Body of pancreas (tissue), 4 donors: ENCODE data around the gene AKR1C8. TPM values are rescaled to one million over a fixed set of nuclear protein-coding genes. Genes with fewer than 3 reads are reported as not detected.
A peak's percentile ranks its signal among the peaks of the same experiment; 100 is the strongest.

Experiments used
- ATAC-seq: fragments of 150-250 bp; one replicate; pipeline ENCODE4 v1.9.1; 2016
- DNase-seq, 4 donors: peaks; one replicate each; pipeline ENCODE4 v3.0.0-alpha.2; 2019
- H3K27ac ChIP-seq, 4 donors: fragments of 200-600 bp; sonication (generic); 1 replicate in 3 of 4; 2 replicates in 1 of 4; pipeline versions ENCODE4 v1.5.1 to v1.6.1; 2016 to 2019; ENCODE audit warnings: mild to moderate bottlenecking in 1 of 4, mixed read lengths in 1 of 4, moderate library complexity in 1 of 4
- H3K27me3 ChIP-seq, 2 donors: fragments of 200-600 bp; sonication (generic); one replicate each; pipeline ENCODE4 v1.6.0; 2016; ENCODE audit warnings: mild to moderate bottlenecking in 1 of 2
- H3K36me3 ChIP-seq, 2 donors: fragments of 200-600 bp; sonication (generic); replicated peaks in 1 of 2; 2 replicates each; pipeline ENCODE4 v1.5.1; 2016; ENCODE audit warnings: low read depth in 2 of 2; ENCODE audit not compliant: insufficient read depth in 1 of 2
- H3K4me1 ChIP-seq: fragments of 200-600 bp; sonication (generic); one replicate; pipeline ENCODE4 v1.6.0; 2016
- H3K4me3 ChIP-seq, 2 donors: fragments of 200-600 bp; sonication (generic); 1 replicate in 1 of 2; 2 replicates in 1 of 2; pipeline ENCODE4 v1.5.1; 2016 to 2019
- H3K9me3 ChIP-seq, 3 donors: fragments of 200-600 bp; sonication (generic); 1 replicate in 2 of 3; 2 replicates in 1 of 3; pipeline ENCODE4 v1.5.1; 2016
- CTCF ChIP-seq, 7 experiments: fragments of 450-650 bp in 4 of 7; fragments of 200-600 bp in 3 of 7; sonication (generic) in 3 of 7; IDR thresholded peaks; one replicate each; pipeline ENCODE4 v1.5.1; 2016 to 2019; ENCODE audit warnings: antibody characterized with exemption in 7 of 7
- POLR2A ChIP-seq, 3 donors: fragments of 450-650 bp; IDR thresholded peaks; one replicate each; pipeline ENCODE4 v1.6.1; 2016; ENCODE audit warnings: antibody characterized with exemption in 3 of 3, mild to moderate bottlenecking in 2 of 3
- WGBS, 2 donors: methylation state at CpG; one replicate each; pipeline ENCODE4 v1.1.5; 2017; 5-methylcytosine and 5-hydroxymethylcytosine counted together
- intact Hi-C: fragments of 100-400 bp; cut with DNase I; formaldehyde crosslinking; loops from one replicate; pipeline ENCODE4 v1.15.1; 2023
- total RNA-seq, 2 donors: library from RNA; depleted of rRNA; stranded (reverse); fragments of >200 nt; gene quantifications; one replicate each; pipeline ENCODE4 v1.1.0, GENCODE V29; 2016

The AKR1C8 gene
- total RNA-seq, 2 donors from 2014 or later: not detected

GRCh38 chr10:5151076-5151475 is 33.9 kb downstream of the AKR1C8 start:
- Histone ChIP-seq H3K4me3 (no peak overlapping the region), H3K36me3 (no peaks in the 10 kb centered on the region), H3K27me3 (no peaks in the 10 kb centered on the region), H3K4me1 (peaks cover 31% of the 10 kb centered on the region), H3K9me3 (no peaks in the 10 kb centered on the region), H3K27ac (no peak overlapping the region)
- WGBS, 2 donors: 93 to 94% methylated on average over 3 of the region's 3 CpGs
- TF ChIP-seq POLR2A (IDR thresholded peaks at IDR 0.05) (no peak), CTCF (IDR thresholded peaks at IDR 0.05) (no peak)
- ATAC-seq (no peak), DNase-seq (no peak)
- intact Hi-C loops: no loop called here

GRCh38 chr10:5148678-5149032 is 36.3 kb downstream of the AKR1C8 start:
- WGBS, 2 donors: 47% methylated on average over 1 of the region's 1 CpG
- no peak for TF ChIP-seq POLR2A (IDR thresholded peaks at IDR 0.05)
- no peak for TF ChIP-seq CTCF (IDR thresholded peaks at IDR 0.05)
- DNase-seq (no peak), ATAC-seq (no peak)
- H3K27me3 ChIP-seq: no peaks in the 10 kb centered on the region
- no peaks in the 10 kb centered on the region for H3K36me3 ChIP-seq
- no peaks in the 10 kb centered on the region for H3K9me3 ChIP-seq
- H3K27ac ChIP-seq: peak overlapping the region in 3 of 4 donors; percentile 83 to 90 (median 90)
- intact Hi-C loops: no loop called here
- H3K4me3 ChIP-seq: no peak overlapping the region
- peaks cover 31% of the 10 kb centered on the region for H3K4me1 ChIP-seq

GRCh38 chr10:5147981-5148677 is 36.8 kb downstream of the AKR1C8 start:
- Histone ChIP-seq H3K27me3 (no peaks in the 10 kb centered on the region), H3K36me3 (no peaks in the 10 kb centered on the region), H3K4me3 (no peak overlapping the region), H3K4me1 (peaks cover 31% of the 10 kb centered on the region), H3K27ac (peak overlapping the region; percentile 83 to 90 (median 87)), H3K9me3 (no peaks in the 10 kb centered on the region)
- DNase-seq: peak in 1 of 4 donors; percentile 10
- 40 to 47% methylated on average over 3 of the region's 3 CpGs for WGBS, 2 donors
- peak; percentile 56 for ATAC-seq
- TF ChIP-seq POLR2A (IDR thresholded peaks at IDR 0.05) (no peak), CTCF (IDR thresholded peaks at IDR 0.05) (no peak)
- intact Hi-C loops: no loop called here

- 10 to 16% methylated on average over 4 to 5 of the region's 5 CpGs for WGBS, 2 donors
- Histone ChIP-seq H3K27ac (peak overlapping the region; percentile 83 to 90 (median 87)), H3K27me3 (no peaks in the 10 kb centered on the region), H3K4me3 (no peak overlapping the region), H3K4me1 (peaks cover 36% of the 10 kb centered on the region), H3K36me3 (no peaks in the 10 kb centered on the region), H3K9me3 (no peaks in the 10 kb centered on the region)
- TF ChIP-seq POLR2A (IDR thresholded peaks at IDR 0.05) (peak in 2 of 3 donors; percentile 15 to 24), CTCF (IDR thresholded peaks at IDR 0.05) (no peak)
- DNase-seq (peak; percentile 66 to 85 (median 68)), ATAC-seq (peak; percentile 92)
- intact Hi-C loops: no loop called here
These were observed 37.5 kb downstream of the AKR1C8 start for GRCh38 chr10:5147255-5147980.
